ENCODE data around the gene PCBP3. TPM values are rescaled to one million over a fixed set of nuclear protein-coding genes. Genes with fewer than 3 reads are reported as not detected.

Gene PCBP3
- total and polyA plus RNA-seq, 10 of the 15 experiments (the other 5 are each of a cell fraction or from before 2014, with no cell fraction given) = 0.09 to 1.3 (median 0.46) TPM; not detected in 3

DNA sequence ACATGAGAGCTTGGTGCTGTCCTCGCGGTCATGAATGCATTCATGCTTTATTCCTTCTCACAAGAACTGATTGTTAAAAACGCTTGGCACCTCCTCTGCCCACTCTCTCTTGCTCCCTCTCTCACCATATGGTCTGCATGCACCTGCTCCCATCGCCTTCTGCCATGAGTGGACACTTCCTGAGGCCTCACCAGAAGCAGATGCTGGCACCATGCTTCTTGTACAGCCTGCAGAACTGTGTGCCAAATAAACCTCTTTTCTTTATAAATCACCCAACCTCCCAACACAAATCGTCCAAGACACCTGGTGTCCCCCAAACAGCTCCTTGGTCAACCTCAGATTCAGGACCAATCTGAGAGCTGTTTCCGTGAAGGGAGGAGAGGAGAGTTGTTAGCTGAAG, 43.3 kb upstream of the PCBP3 start (continued):
- no peak for TF ChIP-seq CHD1 (IDR thresholded peaks at IDR 0.05; ENCODE audit: low read depth, low read length)
- TF ChIP-seq SP1 (IDR thresholded peaks at IDR 0.05; ENCODE audit: low read depth, low read length) = no peak
- TF ChIP-seq SKIL (IDR thresholded peaks at IDR 0.05; ENCODE audit: low read depth, poor library complexity, severe bottlenecking) = no peak
- TF ChIP-seq FOS (IDR thresholded peaks at IDR 0.05; ENCODE audit: borderline replicate concordance, extremely low read depth, insufficient read length) = no peak
- TF ChIP-seq MTA2 (IDR thresholded peaks at IDR 0.05; ENCODE audit: low read depth) = no peak
- TF ChIP-seq, protein P1, sequence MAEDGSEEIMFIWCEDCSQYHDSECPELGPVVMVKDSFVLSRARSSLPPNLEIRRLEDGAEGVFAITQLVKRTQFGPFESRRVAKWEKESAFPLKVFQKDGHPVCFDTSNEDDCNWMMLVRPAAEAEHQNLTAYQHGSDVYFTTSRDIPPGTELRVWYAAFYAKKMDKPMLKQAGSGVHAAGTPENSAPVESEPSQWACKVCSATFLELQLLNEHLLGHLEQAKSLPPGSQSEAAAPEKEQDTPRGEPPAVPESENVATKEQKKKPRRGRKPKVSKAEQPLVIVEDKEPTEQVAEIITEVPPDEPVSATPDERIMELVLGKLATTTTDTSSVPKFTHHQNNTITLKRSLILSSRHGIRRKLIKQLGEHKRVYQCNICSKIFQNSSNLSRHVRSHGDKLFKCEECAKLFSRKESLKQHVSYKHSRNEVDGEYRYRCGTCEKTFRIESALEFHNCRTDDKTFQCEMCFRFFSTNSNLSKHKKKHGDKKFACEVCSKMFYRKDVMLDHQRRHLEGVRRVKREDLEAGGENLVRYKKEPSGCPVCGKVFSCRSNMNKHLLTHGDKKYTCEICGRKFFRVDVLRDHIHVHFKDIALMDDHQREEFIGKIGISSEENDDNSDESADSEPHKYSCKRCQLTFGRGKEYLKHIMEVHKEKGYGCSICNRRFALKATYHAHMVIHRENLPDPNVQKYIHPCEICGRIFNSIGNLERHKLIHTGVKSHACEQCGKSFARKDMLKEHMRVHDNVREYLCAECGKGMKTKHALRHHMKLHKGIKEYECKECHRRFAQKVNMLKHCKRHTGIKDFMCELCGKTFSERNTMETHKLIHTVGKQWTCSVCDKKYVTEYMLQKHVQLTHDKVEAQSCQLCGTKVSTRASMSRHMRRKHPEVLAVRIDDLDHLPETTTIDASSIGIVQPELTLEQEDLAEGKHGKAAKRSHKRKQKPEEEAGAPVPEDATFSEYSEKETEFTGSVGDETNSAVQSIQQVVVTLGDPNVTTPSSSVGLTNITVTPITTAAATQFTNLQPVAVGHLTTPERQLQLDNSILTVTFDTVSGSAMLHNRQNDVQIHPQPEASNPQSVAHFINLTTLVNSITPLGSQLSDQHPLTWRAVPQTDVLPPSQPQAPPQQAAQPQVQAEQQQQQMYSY (CRISPR knock-in tag; IDR thresholded peaks at IDR 0.05) = no peak

DNA sequence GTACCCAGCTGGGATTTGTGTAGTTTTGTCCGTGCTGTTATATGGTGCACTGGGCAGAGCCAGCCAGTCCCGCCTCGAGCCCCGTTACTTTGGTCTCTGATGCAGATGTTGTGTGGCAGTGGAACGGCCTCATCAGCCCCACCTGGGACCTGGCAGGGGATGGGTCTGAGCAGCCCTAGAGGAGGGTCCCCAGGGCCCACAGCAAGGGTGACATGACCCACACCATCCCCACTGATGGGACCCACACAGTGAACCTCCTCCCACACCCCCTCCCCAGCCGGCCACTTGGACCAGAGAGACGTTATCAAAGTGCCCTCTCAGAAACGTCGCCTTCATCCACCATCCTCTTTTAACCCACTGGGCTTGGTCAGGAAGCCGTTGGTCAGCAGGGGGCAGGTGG, 42.0 kb upstream of the PCBP3 start:
- Histone ChIP-seq H3K4me2 (ENCODE audit: control insufficient read depth, insufficient read depth) (no peak overlapping the region), H3K9me3 (replicated peaks; ENCODE audit: control insufficient read depth, insufficient read depth, low read length) (peaks cover 9% of the 10 kb centered on the region; the same call in 2 of the 3 replicates), H3K4me1 (ENCODE audit: control insufficient read depth, insufficient read depth, low read length) (no peaks in the 10 kb centered on the region), H3K27me3 (replicated peaks in 1 of 2; ENCODE audit: control insufficient read depth in 2 of 2, insufficient read depth in 2 of 2, low read length in 1 of 2) (no peaks in the 10 kb centered on the region), H3K79me2 (ENCODE audit: control insufficient read depth, insufficient read depth, low read length) (peaks cover under 1% of the 10 kb centered on the region; the same call in 1 of the 2 replicates), H3K36me3 (ENCODE audit: control insufficient read depth in 2 of 2, insufficient read depth in 2 of 2, low read length in 1 of 2) (peaks cover 0 to 7% of the 10 kb centered on the region in 2 experiments; a peak in 3 of 4 replicates), H3K9ac (ENCODE audit: control insufficient read depth, insufficient read depth, low read length) (no peak overlapping the region), H4K20me1 (ENCODE audit: control insufficient read depth, insufficient read depth) (no peaks in the 10 kb centered on the region), H3K4me3 (no peak overlapping the region), H3K27ac (ENCODE audit: control insufficient read depth, insufficient read depth) (no peak overlapping the region), H2AFZ (ENCODE audit: control insufficient read depth, low read depth, low read length) (no peak overlapping the region)
- in situ Hi-C loops (cut with MboI) = no loop called here
- BruUV-seq (replicated peaks) = no TSS peak
- ChIA-PET RAD21 (ENCODE audit: unreplicated experiment) (no interaction called here), CTCF (no interaction called here), POLR2A (no interaction called here), SMC1A (ENCODE audit: uncharacterized antibody, unreplicated experiment) (no interaction called here)
- ATAC-seq (no peak), FAIRE-seq (no peak), DNase-seq (ENCODE audit: low read depth, low spot score) (no peak)
- WGBS (ENCODE audit: insufficient coverage, insufficient replicate concordance, low lambda C conversion rate, missing lambda C conversion rate) = 83% methylated on average over 10 of the region's 10 CpGs
- intact Hi-C loops (cut with micrococcal nuclease; ENCODE audit: unreplicated experiment) = no loop called here
- no peak for TF ChIP-seq CBX3 (IDR thresholded peaks at IDR 0.05; ENCODE audit: borderline replicate concordance, low read depth)
- TF ChIP-seq JUNB (IDR thresholded peaks at IDR 0.05) = no peak
- TF ChIP-seq SRF (IDR thresholded peaks at IDR 0.05; ENCODE audit: low read depth in 2 of 2, low read length in 2 of 2) = no peak
- TF ChIP-seq SMAD5 (IDR thresholded peaks at IDR 0.05; ENCODE audit: low read depth) = no peak
- no peak for TF ChIP-seq SUZ12 (IDR thresholded peaks at IDR 0.05; ENCODE audit: unreplicated experiment)
- TF ChIP-seq HSF1 (IDR thresholded peaks at IDR 0.05; ENCODE audit: low read depth, low read length) = no peak
- no peak for TF ChIP-seq ASH2L (IDR thresholded peaks at IDR 0.05; ENCODE audit: borderline replicate concordance, low read depth)
- no peak for TF ChIP-seq HCFC1 (IDR thresholded peaks at IDR 0.05; ENCODE audit: low read length)
- no peak for TF ChIP-seq EZH2 (IDR thresholded peaks at IDR 0.05; ENCODE audit: borderline replicate concordance, control insufficient read depth, low read depth, low read length)
- TF ChIP-seq BMI1 (IDR thresholded peaks at IDR 0.05; ENCODE audit: borderline replicate concordance) = no peak

Measured in GM12878 (cell line).